Measurements from ENCODE around the gene BLOC1S3.

Gene BLOC1S3

DNA sequence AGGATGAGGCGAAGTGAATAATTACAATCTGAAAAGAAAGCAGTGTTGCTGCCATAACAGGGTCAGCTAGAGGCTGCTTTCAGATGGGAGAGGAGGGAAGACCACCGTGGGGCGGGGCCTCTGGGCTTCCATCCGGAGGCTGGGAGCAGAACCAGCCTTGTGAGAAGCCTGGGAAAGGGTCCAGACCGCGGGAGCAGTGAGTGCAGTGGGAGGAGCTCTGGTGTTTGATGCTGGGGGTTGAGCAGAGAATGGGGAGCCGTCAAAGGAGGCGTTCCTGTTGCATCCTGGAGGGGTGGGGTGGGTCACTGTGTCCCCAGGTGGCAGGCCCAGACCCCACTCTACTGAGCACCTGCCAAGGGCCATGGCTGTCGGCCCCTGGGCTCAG lies 35.9 kb upstream of the BLOC1S3 start:
- no peak for TF ChIP-seq CTCF (IDR thresholded peaks at IDR 0.05)

GRCh38 chr19:45144431-45145269 lies 33.9 kb upstream of the BLOC1S3 start:
- no peak for TF ChIP-seq CTCF (IDR thresholded peaks at IDR 0.05)

DNA sequence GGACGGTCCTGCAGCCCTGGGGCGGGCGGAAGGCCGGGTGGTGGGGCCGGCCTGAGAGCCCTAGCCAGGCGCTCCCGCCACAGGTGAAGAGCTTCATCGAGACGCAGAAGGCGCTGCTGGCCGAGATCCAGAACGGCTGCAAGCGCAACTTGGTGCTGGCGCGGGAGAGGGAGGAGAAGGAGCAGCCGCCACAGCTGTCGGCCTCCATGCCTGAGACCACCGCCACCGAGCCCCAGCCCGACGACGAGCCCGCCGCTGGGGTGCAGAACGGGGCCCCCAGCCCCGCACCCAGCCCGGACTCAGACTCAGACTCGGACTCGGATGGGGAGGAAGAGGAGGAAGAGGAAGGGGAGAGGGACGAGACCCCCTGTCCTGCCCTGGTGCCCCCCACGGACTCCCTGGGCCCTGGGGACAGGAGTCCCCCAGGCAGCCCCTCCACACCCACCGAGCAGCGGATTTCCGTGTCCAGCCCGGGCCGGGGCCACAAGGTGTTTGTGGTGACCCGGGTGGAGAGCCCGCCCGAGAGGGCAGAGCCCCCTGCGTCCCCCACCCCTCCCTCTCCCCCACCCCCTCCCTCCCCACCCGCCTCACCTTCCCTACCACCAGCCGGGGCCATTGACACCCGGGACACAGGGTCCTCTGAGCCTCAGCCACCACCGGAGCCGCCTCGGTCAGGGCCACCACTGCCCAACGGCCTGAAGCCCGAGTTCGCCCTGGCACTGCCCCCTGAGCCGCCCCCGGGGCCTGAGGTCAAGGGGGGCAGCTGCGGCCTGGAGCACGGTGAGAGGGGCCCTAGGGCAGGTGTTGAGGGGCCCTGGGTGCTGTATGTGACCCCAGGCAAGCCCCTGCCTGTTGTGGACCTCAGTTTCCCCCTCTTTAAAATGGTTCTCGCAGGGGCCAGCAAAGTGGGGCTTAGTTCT lies 33.1 kb upstream of the BLOC1S3 start:
- TF ChIP-seq CTCF (IDR thresholded peaks at IDR 0.05), result no peak

GRCh38 chr19:45146251-45146650 lies 32.3 kb upstream of the BLOC1S3 start:
- TF ChIP-seq CTCF (IDR thresholded peaks at IDR 0.05), result no peak

DNA sequence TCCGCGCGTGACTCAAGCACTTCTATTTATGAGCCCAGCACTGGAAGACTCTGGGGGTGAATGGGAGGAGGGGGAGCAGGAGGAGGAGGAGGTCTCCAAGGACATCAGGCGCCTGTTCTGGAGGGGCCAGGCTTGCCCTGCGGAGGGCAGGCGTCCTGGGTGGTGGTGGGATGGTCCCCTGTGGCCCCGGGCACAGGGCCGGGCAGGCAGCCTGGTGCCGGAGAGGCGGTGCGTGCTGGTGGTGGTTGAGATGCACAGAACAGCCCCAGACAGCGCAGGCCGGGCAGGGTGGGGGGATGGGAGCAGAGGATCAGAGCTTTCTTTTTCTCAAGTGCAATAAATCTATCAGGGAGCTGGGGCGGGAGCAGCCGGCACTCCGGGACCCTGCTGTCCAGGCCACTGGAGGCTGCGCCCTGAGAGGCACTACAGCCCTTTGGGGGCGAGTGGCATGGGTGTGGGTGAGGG lies 31.8 kb upstream of the BLOC1S3 start:
- no peak for TF ChIP-seq CTCF (IDR thresholded peaks at IDR 0.05)

DNA sequence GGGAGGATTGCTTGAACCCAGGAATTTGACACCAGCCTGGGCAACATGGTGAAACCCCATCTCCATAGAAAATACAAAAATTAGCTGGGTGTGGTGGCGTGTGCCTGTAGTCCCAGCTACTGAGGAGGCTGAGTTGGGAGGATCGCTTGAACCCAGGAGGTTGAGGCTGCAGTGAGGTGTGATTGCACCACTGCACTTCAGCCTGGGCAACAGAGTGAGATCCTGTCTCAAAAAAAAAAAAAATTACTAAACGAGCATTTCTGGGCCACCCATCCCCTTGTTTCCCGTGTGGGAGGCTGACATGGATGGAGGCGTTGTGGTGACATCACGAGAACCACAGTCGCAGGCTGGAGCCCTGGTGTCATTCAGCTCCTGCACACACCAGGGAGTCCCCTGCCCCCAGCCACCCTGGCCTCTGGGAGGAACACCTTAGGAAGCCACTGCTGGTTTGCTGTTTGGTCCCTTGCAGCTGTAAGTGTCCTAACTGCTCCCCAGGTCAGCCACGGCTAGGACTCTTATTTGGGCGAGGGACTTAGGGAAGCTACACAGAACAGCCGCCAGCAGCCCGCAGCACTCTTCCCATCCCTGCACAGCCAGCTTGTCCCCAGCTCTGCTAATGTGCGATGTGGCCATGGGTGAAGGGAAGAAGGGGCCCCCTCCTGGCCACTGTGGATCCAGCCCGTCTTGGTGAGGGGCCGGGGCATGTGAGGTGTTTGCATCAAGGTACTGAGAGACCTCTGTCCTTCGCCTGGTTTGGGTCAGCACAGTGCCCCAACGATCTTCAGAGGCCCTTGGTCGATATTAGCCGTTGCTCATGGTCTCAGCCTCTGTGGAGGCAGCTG lies 30.5 kb upstream of the BLOC1S3 start:
- TF ChIP-seq CTCF (IDR thresholded peaks at IDR 0.05), result no peak

DNA sequence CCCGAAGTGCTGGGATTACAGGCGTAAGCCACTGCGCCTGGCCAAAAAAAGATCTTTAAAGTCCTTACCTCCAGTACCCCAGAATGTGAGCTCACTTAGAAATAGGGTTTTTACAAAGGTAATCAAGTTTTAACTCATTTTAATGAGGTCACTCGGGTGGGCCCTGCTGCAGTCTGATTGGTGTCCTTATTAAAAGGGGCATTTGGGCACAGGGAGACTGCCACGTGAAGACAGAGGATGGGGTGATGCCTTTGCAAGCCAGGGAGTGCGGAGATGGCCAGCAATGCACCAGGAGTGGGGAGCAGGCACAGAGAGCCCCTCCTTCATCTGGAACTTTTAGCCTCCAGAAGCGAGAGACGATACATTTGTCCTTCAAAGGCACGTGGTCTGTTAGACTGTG lies 29.5 kb upstream of the BLOC1S3 start:
- no peak for TF ChIP-seq CTCF (IDR thresholded peaks at IDR 0.05)
